Choroid plexus epithelial cell (primary cell): ENCODE measurements around the gene PLPPR3.

Experiments used
- DNase-seq: peaks from one replicate; pipeline ENCODE4 v3.0.0-alpha.2; 2010; ENCODE audit warnings: low read depth
- H3K4me3 ChIP-seq: 2 replicates; pipeline ENCODE4 v1.5.1; 2011; ENCODE audit warnings: low read depth, mild to moderate bottlenecking, control low read depth, low read length, moderate library complexity
- CTCF ChIP-seq: conservative IDR thresholded peaks from 2 replicates; pipeline ENCODE4 v1.5.1; 2011; ENCODE audit warnings: low read depth, mild to moderate bottlenecking, control low read depth, inconsistent platforms, low read length, moderate library complexity

Gene PLPPR3

GRCh38 chr19:835210-835810 is 13.6 kb upstream of the PLPPR3 start:
- DNase-seq = no peak
- no peak overlapping the region for H3K4me3 ChIP-seq
- no peak for TF ChIP-seq CTCF

GRCh38 chr19:834216-834615 is 12.5 kb upstream of the PLPPR3 start:
- DNase-seq = no peak
- TF ChIP-seq CTCF = no peak
- no peak overlapping the region for H3K4me3 ChIP-seq

- no peak for DNase-seq
- no peak overlapping the region for H3K4me3 ChIP-seq
- TF ChIP-seq CTCF = no peak
Observed at GRCh38 chr19:831407-832369, 9.9 kb upstream of the PLPPR3 start.

GRCh38 chr19:829129-829758 is 7.5 kb upstream of the PLPPR3 start:
- H3K4me3 ChIP-seq = no peak overlapping the region
- DNase-seq = no peak
- TF ChIP-seq CTCF = no peak

- TF ChIP-seq CTCF = no peak
Observed at GRCh38 chr19:827710-828321, 6.1 kb upstream of the PLPPR3 start, which contains the start of gene AZU1. AZU1 (plus strand) TSS chr19:827837; CDS start chr19:827847, 10 bp downstream.

GRCh38 chr19:827314-827709 is 5.6 kb upstream of the PLPPR3 start:
- no peak overlapping the region for H3K4me3 ChIP-seq
- TF ChIP-seq CTCF = no peak
- no peak for DNase-seq

More at GRCh38 chr19:827710-828321, 6.1 kb upstream of the PLPPR3 start, which contains the start of gene AZU1:
- no peak within 1 kb of the TSS for H3K4me3 ChIP-seq
- DNase-seq = no peak
